NCI-H345 (cell line): Measurements from ENCODE around the gene KRTAP10-2.
"Not testable (repeated sequence)": the region's sequence is repeated elsewhere in the genome, so short reads cannot be mapped to it uniquely, and the experiment has no call there.

Experiments
- DNase-seq: peaks from one replicate; lab custom pipeline; 2025; lab: John Stamatoyannopoulos, UW

Gene KRTAP10-2

DNA sequence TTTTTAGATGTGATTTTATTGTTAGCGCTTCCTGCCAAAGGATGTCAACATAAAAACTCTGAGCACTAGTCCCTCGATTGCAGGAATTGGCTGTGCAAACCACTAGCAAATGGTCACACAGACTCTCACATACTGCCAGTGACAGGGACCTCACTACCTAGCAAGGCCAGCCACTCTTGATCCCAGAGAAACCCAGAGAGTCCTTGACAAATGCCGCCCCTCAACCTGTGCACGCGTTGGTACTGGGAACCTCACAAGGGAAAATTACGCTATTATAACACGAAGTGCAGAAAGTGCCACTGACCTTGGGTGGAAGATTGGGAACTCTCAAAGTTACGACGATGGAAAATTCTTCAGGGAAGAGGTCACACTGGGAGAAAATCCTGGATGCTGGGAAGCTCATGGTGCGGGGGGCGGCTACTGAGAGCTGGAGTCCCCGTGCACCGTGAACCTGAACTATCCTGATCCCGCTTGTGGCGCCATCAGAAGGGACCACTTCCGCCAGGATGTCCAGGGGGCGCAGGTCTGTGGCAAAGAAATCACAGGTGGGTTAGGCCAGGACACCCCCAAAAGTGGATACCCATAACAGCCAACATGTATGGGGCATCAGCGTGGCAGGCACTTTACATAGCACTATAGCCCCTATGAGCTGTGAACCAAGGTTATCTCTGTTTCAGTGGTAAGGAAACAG, 16.3 kb upstream of the KRTAP10-2 start:
- DNase-seq: no peak

DNA sequence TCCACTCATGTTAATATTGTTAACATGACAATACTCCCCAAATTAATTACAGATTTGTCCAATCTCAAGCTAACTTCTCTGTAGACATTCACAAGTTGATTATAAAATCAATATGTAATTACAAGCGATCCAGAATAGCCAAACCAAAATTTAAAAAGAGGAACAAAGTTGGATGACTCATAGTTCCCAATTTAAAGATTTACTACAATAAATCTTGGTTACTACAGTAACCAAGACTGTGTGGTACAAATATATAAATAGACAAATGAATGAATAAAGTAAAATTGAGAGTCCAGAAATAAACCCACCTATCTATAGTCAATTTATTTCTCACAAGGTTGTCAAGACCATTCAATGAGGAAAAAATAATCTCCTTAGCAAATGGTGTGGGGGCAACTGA, 15.1 kb upstream of the KRTAP10-2 start:
- no peak for DNase-seq

DNA sequence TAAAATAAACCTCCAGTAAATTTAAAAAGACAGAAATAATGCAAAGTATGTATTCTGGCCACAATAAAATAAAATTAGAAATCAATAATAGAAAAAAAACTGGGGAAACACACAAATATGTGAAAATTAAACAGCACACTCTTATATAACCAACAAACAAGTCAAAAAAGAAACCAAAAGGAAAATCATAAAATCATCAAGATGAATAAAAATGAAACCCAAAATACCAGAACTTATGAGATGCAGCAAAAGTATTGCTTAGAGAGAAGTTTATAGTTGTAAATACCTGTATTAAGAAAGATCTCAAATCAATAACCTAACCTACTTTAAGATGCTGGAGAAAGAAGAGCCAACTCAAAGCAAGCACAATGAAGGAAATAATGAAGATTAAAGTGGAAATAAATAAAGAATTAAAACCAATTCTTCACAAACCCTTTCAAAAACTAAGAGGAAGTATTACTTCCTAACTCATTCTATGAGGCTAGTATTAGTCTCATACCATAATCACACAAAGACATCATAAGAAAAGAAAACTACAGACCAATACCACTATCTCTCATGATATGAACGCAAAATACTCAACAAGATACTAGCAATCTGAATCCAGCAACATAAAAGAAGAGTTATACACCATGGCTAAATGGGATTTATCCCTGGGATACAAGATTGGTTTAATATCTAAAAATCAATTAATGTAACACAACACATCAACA, 13.7 kb upstream of the KRTAP10-2 start:
- DNase-seq: no peak

DNA sequence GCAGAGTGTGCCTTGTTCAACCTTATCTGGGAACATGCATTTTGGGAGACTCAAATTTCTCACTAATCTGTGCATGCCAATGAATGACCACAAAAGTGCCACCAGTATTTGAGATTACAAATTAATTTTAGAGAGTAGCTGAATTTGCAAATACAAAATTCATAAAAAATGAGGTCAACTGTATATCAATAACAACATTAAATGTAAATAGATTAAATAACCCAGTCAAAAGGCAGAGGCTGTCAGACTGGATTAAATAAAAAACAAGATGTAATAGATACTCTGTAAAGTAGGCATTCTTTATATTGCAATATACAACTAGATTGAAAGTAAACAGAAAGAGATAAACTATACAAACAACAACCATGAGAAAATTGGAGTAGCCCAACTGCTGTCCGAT, 12.8 kb upstream of the KRTAP10-2 start:
- DNase-seq: no peak

DNA sequence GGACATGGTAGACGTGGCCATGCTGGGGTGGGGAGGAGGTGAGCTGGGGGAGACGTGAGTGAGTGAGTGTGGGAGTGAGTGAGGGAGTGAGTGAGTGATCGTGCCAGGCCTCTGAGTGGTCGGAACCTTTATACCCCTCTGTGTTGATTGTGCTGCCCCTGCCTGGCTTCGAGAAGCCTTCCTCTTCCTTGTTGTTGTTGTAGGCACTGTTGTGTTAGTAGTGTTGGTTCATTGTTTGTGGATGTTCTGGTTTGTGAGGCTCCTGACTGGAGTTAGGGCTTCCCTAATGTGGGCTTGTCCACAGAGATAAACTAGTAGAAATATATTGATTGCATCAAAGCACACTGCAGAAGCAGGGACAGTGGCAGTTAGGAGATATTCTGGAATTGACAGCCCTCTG, 7.4 kb upstream of the KRTAP10-2 start, which contains the start of gene KRTAP10-3:
KRTAP10-3 (minus strand) TSS at position 101 of the 400 bp plus-strand sequence; CDS start at position 21, 80 bp downstream.
- DNase-seq: no peak

DNA sequence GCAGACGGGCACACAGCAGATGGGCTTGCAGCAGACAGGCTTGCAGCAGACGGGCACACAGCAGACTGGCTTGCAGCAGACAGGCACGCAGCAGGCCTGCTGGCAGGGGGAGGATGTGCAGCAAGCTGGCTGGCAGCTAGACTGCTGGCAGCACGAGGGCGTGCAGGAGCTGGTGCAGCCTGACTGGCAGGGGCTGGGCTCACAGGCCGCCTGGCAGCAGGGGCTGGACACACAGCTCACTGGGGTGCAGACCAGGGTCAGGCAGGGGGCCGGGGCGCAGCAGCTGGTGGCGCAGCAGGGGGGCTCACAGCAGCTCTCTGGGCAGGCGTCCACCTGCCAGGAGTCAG, 7.0 kb upstream of the KRTAP10-2 start:
- not testable (repeated sequence) for DNase-seq

DNA sequence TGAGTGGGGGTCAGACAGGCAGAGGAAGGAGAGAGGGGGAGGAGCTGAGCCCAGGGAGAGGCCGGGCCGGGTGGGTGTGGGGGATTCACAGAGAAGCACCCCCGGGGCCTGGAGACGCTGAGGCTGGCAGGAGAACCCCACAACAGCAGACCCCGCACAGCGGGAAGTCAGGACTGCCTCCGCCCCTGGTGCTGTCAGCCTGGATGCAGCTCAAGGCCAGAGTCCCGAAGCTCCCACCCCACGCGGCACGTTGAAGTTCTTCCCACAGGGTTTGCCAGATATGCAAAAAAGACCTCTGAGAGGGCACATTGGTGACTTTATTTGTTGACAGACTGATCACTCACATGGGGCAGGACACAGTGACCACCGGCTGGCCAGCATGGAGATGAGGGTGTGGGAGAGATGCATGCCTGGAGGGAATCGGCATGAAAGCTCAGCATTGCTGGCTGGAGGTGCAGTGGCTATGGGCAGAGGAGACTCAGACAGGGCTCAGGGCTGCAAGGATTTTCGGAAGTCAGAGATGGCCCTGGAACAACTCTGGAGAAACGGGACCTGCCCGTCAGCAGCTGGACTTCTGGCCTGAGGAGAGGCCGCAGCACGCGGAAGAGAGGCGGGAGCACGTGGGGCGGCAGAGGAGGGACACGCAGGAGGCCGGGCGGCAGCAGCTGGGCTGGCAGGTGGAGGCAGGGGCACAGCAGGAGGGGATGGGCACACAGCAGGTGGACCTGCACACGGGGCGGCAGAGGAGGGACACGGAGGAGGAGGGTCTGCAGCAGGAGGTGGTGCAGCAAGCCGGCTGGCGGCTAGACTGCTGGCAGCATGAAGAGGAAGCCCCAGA, 6.4 kb upstream of the KRTAP10-2 start:
- DNase-seq: no peak

DNA sequence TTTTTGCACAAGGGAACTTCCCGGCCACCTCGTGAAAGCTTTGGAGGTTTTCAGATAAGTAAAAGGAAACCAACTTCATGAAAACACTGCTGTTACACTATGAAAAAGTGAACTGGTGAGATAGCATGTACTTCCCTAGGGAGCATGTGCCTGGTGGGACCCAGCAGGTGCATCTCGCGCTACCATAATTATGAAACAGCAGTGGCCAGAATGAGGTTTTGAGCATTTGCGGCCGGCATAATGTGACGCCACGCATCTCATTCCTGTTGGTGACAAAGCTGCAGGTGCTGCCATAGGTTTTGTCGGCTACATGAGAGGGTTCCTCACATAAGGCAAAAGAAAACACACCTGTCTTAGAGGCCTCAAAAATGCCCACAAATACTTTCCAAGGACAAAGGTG, 5.6 kb upstream of the KRTAP10-2 start:
- DNase-seq: peak; percentile 88

DNA sequence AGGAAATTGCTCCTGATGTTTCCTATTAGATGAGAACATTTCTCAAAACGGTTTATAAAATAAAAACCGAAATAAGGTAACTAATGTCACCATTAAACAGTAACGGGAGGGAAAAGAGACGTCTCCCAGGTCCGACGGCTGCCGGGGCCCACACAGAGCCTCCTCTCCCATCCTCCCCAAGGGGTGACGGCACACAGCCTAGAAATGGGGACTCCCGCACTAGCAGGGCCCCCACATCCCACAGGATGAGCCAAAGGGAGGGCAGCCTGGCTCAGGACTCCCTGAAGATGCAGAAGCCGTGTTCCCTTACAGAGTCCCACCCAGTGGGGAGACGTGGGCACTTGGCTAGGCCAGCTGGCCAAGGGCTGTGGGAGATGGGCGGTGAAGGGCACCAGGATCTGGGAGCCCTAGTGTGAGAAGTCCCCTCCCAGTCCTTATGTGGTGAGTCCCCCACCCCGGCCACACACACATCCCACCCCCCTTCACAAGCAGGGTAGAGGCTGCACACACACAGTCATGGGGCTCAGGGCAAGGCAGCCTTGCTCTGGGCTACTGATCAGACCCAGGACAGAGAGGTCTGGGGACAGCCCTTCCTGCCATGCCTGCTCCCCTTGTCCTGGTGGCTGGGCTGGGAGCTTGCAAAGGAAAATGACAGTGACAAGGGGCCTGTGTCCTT, 4.0 kb upstream of the KRTAP10-2 start:
- DNase-seq: no peak

DNA sequence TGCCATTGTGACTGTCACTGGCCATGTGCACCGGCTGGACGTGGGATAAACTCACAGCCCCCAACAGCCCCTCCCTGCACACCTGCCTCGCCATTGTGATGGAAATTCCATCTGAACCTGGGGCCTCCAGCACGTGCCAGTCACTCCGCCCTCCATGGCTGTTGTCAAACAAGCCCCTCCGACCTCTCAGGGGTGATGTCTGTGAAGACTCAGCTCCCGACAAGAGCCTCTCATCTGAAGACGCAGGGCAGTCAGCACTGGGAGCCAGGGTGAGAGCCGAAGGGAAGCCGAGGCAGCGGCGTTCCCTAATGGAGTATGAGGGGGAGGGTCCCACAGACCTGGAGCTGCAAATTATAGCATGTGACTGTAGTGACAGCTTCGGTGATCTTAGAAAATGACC, 1.4 kb upstream of the KRTAP10-2 start:
- no peak for DNase-seq

DNA sequence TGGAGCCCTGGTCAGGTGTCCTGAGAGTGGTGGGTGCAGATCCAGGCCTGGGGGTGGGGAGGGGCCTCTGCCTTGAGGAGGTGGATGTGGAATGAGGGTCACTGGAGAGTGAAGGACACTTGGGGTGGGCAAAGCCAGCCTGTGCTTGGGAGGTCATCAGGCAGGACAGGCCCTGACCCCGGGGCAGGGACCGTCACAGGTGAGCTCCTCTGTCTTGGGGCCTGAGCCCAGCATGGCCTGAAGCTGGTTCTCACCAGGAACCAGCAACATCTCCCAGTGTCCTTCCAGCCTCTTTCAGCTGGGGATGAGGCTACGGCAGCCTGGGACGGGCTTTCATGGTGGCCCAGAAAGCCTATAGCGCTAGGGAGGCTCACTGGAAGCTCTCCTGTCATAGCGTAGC, 831 bp upstream of the KRTAP10-2 start:
- DNase-seq: no peak

DNA sequence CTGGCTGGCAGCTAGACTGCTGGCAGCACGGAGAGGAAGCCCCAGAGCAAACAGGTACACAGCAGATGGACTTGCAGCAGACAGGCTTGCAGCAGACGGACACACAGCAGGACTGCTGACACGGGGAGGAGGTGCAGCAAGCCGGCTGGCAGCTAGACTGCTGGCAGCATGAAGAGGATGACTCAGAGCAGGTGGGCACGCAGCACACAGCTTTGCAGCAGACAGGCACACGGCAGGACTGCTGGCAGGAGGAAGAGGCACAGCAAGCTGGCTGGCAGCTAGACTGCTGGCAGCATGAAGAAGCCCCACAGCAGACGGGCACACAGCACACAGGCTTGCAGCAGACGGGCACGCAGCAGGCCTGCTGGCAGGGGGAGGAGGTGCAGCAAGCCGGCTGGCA, 498 bp downstream of the KRTAP10-2 start:
- no peak for DNase-seq

DNA sequence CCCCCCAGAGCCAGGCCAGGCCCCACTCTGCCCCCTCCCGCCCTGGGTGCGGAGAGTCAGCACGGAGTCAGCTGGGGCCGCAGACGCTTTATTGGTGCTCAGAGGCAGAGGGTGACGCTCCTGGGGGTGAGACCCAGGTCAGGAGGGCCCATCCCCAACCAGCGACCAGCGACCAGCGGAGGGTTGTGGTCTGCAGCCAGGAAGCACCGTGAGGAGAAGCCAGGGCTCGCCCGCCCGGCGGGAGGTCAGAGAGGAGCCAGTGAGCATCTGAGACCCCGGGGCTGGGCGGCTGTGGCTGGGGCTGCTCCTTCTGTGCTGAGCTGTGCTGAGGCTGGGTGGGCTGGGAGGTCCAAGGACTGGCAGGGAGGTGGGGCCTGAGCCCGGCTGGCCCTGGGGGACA, 1.0 kb downstream of the KRTAP10-2 start:
- DNase-seq: not testable (repeated sequence)

DNA sequence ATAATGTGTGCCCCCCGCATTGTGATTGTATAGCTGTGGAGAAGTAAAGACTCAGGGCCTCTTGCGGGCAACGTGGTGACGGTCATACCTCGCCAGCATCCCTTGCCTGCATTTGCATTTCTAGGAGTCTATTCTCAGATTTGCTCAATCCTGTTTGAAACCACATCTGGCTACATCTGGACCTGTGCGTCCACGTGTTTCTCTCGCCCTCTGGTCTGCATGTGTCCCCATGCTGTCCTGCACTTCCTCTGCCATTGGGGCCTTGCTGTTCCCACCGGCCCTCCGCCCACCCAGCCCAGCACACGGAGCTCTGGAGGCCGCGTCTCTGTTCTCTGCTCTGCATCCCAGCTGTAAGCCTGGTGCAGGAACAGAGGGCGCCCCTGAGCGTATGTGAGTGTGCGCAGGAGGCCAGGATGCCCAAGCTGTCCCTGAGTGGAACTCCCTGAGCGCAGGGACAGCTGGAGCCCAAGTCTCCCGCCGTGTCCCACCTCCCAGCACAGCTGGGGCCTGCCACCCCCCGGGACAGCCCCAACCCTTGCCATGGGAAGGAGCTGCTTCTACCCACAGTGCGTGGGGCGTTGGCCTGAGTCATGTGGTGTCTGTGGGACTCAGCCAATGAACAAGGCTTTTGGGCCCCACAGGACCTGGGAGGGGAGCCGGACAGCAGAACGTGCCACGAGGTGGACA, 1.6 kb downstream of the KRTAP10-2 start:
- DNase-seq: no peak

DNA sequence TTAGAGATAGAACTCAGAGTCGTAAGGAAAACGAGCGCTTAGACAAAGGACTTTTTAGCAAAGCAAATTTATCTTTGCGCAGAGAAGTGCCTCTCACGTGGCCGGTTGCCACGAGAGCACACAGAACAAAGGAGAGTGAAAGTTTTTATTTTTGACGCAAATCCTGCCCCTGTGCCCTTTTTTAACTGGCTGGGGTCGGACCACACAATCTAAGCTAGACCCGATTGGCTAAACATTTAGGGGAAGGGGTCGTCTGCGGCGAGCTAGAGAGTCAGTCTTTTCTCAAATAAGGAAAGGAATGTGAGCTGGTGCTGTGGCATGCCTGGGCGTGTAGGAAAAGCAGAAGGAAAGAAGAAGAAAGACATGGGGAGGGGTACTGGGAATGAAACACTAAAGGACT, 2.4 kb downstream of the KRTAP10-2 start:
- DNase-seq: no peak

DNA sequence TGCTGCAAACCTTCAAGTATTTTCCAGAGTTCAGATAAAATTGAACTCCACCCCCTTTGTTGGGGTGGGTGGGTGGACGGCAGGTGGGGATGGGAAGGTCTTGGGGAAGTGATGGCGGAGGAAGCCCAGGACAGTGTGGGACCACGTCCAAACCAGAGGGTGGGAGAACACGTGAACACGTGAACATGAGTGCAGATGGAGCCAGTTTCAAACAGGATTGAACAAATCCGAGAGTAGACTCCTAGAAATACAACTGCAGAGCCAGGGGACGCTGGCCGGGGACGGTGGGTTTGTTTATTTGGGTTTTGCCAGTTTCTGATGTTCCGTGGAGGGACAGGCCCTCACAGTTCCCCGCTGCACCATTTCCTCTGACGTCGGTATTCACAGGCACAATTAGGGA, 2.9 kb downstream of the KRTAP10-2 start:
- no peak for DNase-seq

DNA sequence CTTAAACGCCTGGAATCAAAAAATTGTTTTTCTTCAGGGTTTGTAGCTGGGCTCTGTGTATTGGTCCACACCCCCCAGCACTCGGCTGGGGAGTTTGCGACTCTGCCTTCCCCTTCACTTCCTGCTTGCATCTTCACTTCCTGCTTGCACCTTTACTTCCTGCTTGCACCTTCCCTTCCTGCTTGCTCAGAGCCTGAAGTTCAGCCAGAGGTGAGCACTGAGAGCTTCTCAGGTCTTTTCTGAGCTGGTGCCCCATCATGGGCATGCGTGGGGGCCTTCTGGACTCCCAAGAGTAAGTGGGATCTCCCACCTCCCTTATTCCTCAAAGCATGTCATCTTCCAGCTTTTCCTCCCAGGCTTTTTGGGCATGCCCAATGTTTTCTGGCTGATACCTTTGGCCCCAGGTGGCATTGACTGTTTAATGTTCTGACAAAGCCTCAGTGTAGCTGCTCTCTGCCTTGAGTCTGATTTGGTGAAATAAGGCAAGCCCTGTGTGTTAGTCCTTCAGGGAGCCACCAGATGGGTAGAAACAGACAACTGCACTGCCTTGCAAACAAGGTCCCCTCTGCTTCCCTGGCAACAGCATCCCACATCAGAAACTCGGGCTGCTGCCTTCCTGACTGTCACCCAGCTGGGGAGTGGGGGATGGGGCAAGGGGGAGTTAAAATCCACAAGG, 3.5 kb downstream of the KRTAP10-2 start:
- DNase-seq: no peak

DNA sequence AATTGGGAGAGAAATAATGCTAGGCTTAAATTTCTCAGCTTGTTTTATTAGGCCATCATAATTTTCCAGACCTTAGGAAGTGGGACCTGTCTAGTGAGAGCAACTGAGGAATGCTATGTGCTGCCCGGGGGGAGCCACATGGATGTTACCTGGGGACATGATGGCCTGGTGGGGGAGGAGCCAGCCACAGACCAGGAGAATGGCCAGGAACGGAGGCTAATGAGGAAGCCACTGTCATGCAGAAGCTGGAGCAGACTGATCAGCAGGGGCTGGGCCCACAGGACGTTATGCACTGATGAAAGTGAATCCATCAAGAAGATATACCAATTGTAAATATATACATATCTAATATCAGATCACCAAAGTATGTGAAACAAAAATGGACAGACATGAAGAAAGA, 6.7 kb downstream of the KRTAP10-2 start:
- DNase-seq: no peak

DNA sequence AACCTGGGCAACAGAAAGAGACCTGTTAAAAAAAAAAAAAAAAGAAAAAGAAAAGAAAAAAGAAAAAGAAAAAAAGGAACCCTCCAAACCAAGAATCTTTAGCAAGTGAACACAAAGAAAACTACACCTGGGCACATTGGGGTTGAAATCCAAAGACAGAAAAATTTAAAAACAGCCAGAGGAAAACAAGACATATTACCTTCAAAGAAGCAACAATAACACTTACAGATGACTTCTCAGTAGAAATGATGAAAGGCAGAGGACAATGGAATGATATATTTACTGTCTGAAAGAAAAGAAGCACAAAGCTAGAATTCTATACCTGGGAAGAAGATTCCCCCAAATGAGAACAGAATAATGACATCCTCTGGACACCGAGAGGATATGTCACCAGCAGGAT, 8.6 kb downstream of the KRTAP10-2 start:
- no peak for DNase-seq

DNA sequence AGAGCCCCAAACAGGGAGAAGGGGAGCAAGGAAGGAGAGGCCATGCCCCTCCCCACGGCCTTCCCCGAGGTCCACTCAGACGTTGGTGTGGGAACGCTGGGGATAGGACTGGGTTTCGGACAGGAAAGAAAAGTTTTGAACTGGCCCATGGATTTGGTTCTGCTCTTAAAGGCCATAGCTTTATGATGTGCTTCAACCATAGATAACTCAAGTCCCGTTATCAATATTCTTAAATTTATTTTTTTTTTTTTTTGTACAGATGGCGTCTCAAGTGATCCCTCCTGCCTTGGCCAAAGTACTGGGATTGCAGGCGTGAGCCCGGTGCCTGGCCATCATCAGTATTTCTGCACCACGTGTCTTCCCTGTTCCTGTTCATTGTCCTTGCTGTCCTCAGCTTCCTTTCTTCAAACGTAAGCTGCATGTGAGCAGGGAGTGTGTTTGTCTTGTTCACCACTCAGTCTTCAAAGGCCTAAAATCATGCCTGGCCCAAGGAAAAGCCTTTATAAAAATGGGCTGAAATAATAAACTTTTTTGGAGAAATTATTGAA, 10.5 kb downstream of the KRTAP10-2 start:
- DNase-seq: no peak
